Progenitor cell of endocrine pancreas (in vitro differentiated cells): Measurements from ENCODE around the gene CUX1. TPM values are rescaled to one million over a fixed set of nuclear protein-coding genes. Genes with fewer than 3 reads are reported as not detected.
A peak's percentile ranks its signal among the peaks of the same experiment; 100 is the strongest.

Source experiments
- DNase-seq: peaks from one replicate; pipeline ENCODE4 v3.0.0; 2021; ENCODE audit warnings: low spot score; ENCODE audit not compliant: unreplicated experiment
- H3K27ac Mint-ChIP-seq: 2 replicates; pipeline ENCODE4 v1.8.0; 2021; ENCODE audit warnings: mild to moderate bottlenecking, moderate library complexity, mixed read lengths
- H3K27me3 Mint-ChIP-seq: 2 replicates; pipeline ENCODE4 v1.8.0; 2021; ENCODE audit warnings: mixed read lengths
- H3K36me3 Mint-ChIP-seq: 2 replicates; pipeline ENCODE4 v1.8.0; 2022; ENCODE audit warnings: mixed read lengths; ENCODE audit not compliant: insufficient read depth
- H3K4me1 Mint-ChIP-seq: 2 replicates; pipeline ENCODE4 v1.8.0; 2021; ENCODE audit warnings: low read depth, mixed read lengths
- H3K4me3 Mint-ChIP-seq: 2 replicates; pipeline ENCODE4 v1.8.0; 2021; ENCODE audit warnings: low read depth, mild to moderate bottlenecking, moderate library complexity, mixed read lengths
- H3K9me3 Mint-ChIP-seq: 2 replicates; pipeline ENCODE4 v1.8.0; 2021; ENCODE audit warnings: low read depth, mixed read lengths
- CTCF ChIP-seq: fragments of 200-600 bp; sonication (generic); IDR thresholded peaks from one replicate; pipeline ENCODE4 v1.5.0; 2021; ENCODE audit warnings: antibody characterized with exemption, mild to moderate bottlenecking; ENCODE audit not compliant: unreplicated experiment
- total RNA-seq: library from RNA; stranded (reverse); gene quantifications from 2 replicates; pipeline ENCODE4 v1.2.1, GENCODE V29; 2021

Gene CUX1
- total RNA-seq, 1 donor from 2014 or later, result 103 TPM

- no peaks in the 10 kb centered on the region for H3K27me3 Mint-ChIP-seq
These were observed 36.8 kb downstream of the CUX1 start for GRCh38 chr7:101854084-101854865.

GRCh38 chr7:101856473-101857357, 39.3 kb downstream of the CUX1 start:
- Mint-ChIP-seq H3K9me3 (no peaks in the 10 kb centered on the region), H3K4me1 (peaks cover 40% of the 10 kb centered on the region), H3K27me3 (no peaks in the 10 kb centered on the region), H3K36me3 (peaks cover 2% of the 10 kb centered on the region), H3K4me3 (no peak overlapping the region), H3K27ac (peak overlapping the region; percentile 33)
- DNase-seq, result no peak
- TF ChIP-seq CTCF, result no peak

More at GRCh38 chr7:101854084-101854865, 36.8 kb downstream of the CUX1 start:
- TF ChIP-seq CTCF, result no peak
- H3K9me3 Mint-ChIP-seq, result peaks cover under 1% of the 10 kb centered on the region
- H3K4me3 Mint-ChIP-seq, result no peak overlapping the region
- H3K27ac Mint-ChIP-seq, result no peak overlapping the region
- H3K4me1 Mint-ChIP-seq, result peaks cover 26% of the 10 kb centered on the region
- no peak for DNase-seq
- peaks cover 6% of the 10 kb centered on the region for H3K36me3 Mint-ChIP-seq

GRCh38 chr7:101857358-101857811, 40.0 kb downstream of the CUX1 start:
- H3K4me3 Mint-ChIP-seq, result no peak overlapping the region
- H3K27me3 Mint-ChIP-seq, result no peaks in the 10 kb centered on the region
- DNase-seq, result no peak
- peaks cover 2% of the 10 kb centered on the region for H3K36me3 Mint-ChIP-seq
- peaks cover 42% of the 10 kb centered on the region for H3K4me1 Mint-ChIP-seq
- no peak for TF ChIP-seq CTCF
- no peak overlapping the region for H3K27ac Mint-ChIP-seq
- H3K9me3 Mint-ChIP-seq, result no peaks in the 10 kb centered on the region

GRCh38 chr7:101858437-101859385, 41.3 kb downstream of the CUX1 start:
- H3K27me3 Mint-ChIP-seq, result no peaks in the 10 kb centered on the region
- peak overlapping the region; percentile 52 for H3K27ac Mint-ChIP-seq

More at GRCh38 chr7:101858437-101859385, 41.3 kb downstream of the CUX1 start:
- Mint-ChIP-seq H3K4me1 (peaks cover 44% of the 10 kb centered on the region), H3K9me3 (no peaks in the 10 kb centered on the region), H3K36me3 (peaks cover 2% of the 10 kb centered on the region), H3K4me3 (no peak overlapping the region)
- DNase-seq, result no peak
- TF ChIP-seq CTCF, result no peak
